Measurements from ENCODE around the gene OLFM1.

GRCh38 chr9:135109650-135110049 lies 22.2 kb downstream of the OLFM1 start:
- TF ChIP-seq CTCF (IDR thresholded peaks at IDR 0.05; ENCODE audit: borderline replicate concordance, extremely low read depth, low read length, poor library complexity, severe bottlenecking) (no peak), EZH2 (IDR thresholded peaks at IDR 0.05; ENCODE audit: borderline replicate concordance, low read depth, low read length, severe bottlenecking) (no peak)

All from DND-41 (cell line).